B cell (primary cell): Measurements from ENCODE around the gene ATXN3L. TPM values are rescaled to one million over a fixed set of nuclear protein-coding genes. Genes with fewer than 3 reads are reported as not detected.

ENCODE experiments used
- ATAC-seq: fragments of 200-7000 bp; cut with Tn5 transposase; one replicate; pipeline ENCODE4 v1.10.0; 2021; ENCODE audit warnings: low read depth, mild to moderate bottlenecking, moderate number of reproducible peaks, moderate library complexity
- CTCF ChIA-PET: fragments of 350-600 bp; sonication (Branson Sonifier 250); formaldehyde crosslinking; loops from one replicate; lab custom pipeline; 2021; ENCODE audit warnings: antibody characterized with exemption, inconsistent platforms; lab: Charles Lee
- POLR2A ChIA-PET: fragments of 350-600 bp; sonication (Branson Sonifier 250); formaldehyde crosslinking; loops from one replicate; lab custom pipeline; 2021; ENCODE audit warnings: antibody characterized with exemption; lab: Charles Lee
- DNase-seq: peaks from one replicate; pipeline ENCODE4 v3.0.0; 2013
- H2AFZ ChIP-seq: 2 replicates; pipeline ENCODE4 v1.6.1; 2012; ENCODE audit warnings: mild to moderate bottlenecking, low read depth, low read length; ENCODE audit not compliant: insufficient read depth, poor library complexity, severe bottlenecking
- H3K27ac ChIP-seq, 2 donors: 1 replicate in 1 of 2; 2 replicates in 1 of 2; pipeline ENCODE4 v1.5.1; 2012 to 2013; ENCODE audit warnings: low read length in 2 of 2, mild to moderate bottlenecking in 2 of 2, moderate library complexity in 1 of 2
- H3K27me3 ChIP-seq, 4 experiments: fragments of 200-600 bp in 1 of 4; sonication (generic) in 1 of 4; replicated peaks in 1 of 4; 1 replicate in 2 of 4; 2 replicates in 2 of 4; pipeline versions ENCODE4 v1.6.1 to v1.7.0; 2013 to 2016; ENCODE audit warnings: low read length in 3 of 4, mild to moderate bottlenecking in 2 of 4, mixed read lengths in 1 of 4, moderate library complexity in 1 of 4; ENCODE audit not compliant: insufficient read depth in 4 of 4, control insufficient read depth in 3 of 4; ENCODE audit errors: control extremely low read depth in 1 of 4
- H3K36me3 ChIP-seq, 2 experiments: replicated peaks in 1 of 2; 1 replicate in 1 of 2; 2 replicates in 1 of 2; pipeline versions ENCODE4 v1.6.1 to v1.7.1; 2013; ENCODE audit warnings: low read length in 1 of 2; ENCODE audit not compliant: insufficient read depth in 2 of 2, control insufficient read depth in 1 of 2; ENCODE audit errors: control extremely low read depth in 1 of 2, extremely low read depth in 1 of 2
- H3K4me1 ChIP-seq, 2 donors: fragments of 200-600 bp in 1 of 2; sonication (generic) in 1 of 2; 1 replicate in 1 of 2; 2 replicates in 1 of 2; pipeline versions ENCODE4 v1.5.1 to v1.6.1; 2013 to 2017; ENCODE audit warnings: low read length in 2 of 2; ENCODE audit not compliant: control insufficient read depth in 2 of 2, insufficient read depth in 2 of 2
- H3K4me2 ChIP-seq: replicated peaks from 2 replicates; pipeline ENCODE3; 2012; ENCODE audit warnings: mild to moderate bottlenecking, low read depth, low read length; ENCODE audit not compliant: poor library complexity, severe bottlenecking
- H3K4me3 ChIP-seq, 5 experiments: fragments of 200-600 bp in 1 of 5; sonication (generic) in 1 of 5; 1 replicate in 3 of 5; 2 replicates in 2 of 5; pipeline versions ENCODE4 v1.5.1 to v1.7.0; 2011 to 2016; ENCODE audit warnings: low read length in 4 of 5, mild to moderate bottlenecking in 4 of 5, low read depth in 2 of 5, control low read depth in 1 of 5, moderate library complexity in 1 of 5; ENCODE audit not compliant: insufficient read depth in 1 of 5; ENCODE audit errors: control extremely low read depth in 1 of 5, extremely low read depth in 1 of 5
- H3K79me2 ChIP-seq: fragments of 200-600 bp; sonication (generic); one replicate; pipeline ENCODE4 v1.6.0; 2016; ENCODE audit warnings: low read length; ENCODE audit not compliant: control insufficient read depth, insufficient read depth
- H3K9ac ChIP-seq: fragments of 200-600 bp; sonication (generic); 2 replicates; pipeline ENCODE4 v1.6.1; 2017; ENCODE audit warnings: mild to moderate bottlenecking, low read length, moderate library complexity
- H3K9me3 ChIP-seq, 3 donors: one replicate each; pipeline versions ENCODE4 v1.6.1 to v1.7.1; 2013; ENCODE audit warnings: low read length in 2 of 3; ENCODE audit not compliant: control insufficient read depth in 2 of 3, insufficient read depth in 1 of 3; ENCODE audit errors: control extremely low read depth in 1 of 3
- H4K20me1 ChIP-seq: 2 replicates; pipeline ENCODE4 v1.6.0; 2012; ENCODE audit warnings: mild to moderate bottlenecking, low read length; ENCODE audit not compliant: insufficient read depth, control insufficient read depth, poor library complexity, severe bottlenecking
- H3K27ac Mint-ChIP-seq: one replicate; pipeline ENCODE4 v1.8.0; 2021; ENCODE audit warnings: mixed read lengths
- H3K27me3 Mint-ChIP-seq: one replicate; pipeline ENCODE4 v1.8.0; 2021; ENCODE audit warnings: mixed read lengths
- H3K4me1 Mint-ChIP-seq: one replicate; pipeline ENCODE4 v1.8.0; 2021; ENCODE audit warnings: mixed read lengths
- H3K4me3 Mint-ChIP-seq: one replicate; pipeline ENCODE4 v1.8.0; 2021; ENCODE audit warnings: mixed read lengths
- H3K9me3 Mint-ChIP-seq: one replicate; pipeline ENCODE4 v1.8.0; 2022; ENCODE audit warnings: mixed read lengths; ENCODE audit not compliant: insufficient read depth
- CTCF ChIP-seq: fragments of 200-600 bp; IDR thresholded peaks from one replicate; pipeline ENCODE4 v1.8.0; 2022; ENCODE audit warnings: antibody characterized with exemption, mild to moderate bottlenecking
- EZH2 ChIP-seq: IDR thresholded peaks from 2 replicates; pipeline ENCODE4 v1.6.1; 2012; ENCODE audit warnings: borderline replicate concordance, low read depth, mild to moderate bottlenecking, moderate library complexity, low read length; ENCODE audit not compliant: insufficient read depth, poor library complexity, severe bottlenecking
- WGBS: methylation state at CpG from one replicate; pipeline ENCODE4 v1.1.5; 2013; ENCODE audit warnings: missing lambda C conversion rate; ENCODE audit not compliant: insufficient coverage; 5-methylcytosine and 5-hydroxymethylcytosine counted together
- intact Hi-C: fragments of 100-400 bp; cut with micrococcal nuclease; formaldehyde crosslinking; loops from one replicate; pipeline ENCODE4 v1.10.0; 2022
- polyA plus RNA-seq: library from polyadenylated mRNA; depleted of rRNA; stranded (reverse); fragments of >200 nt; gene quantifications from 2 replicates; pipeline ENCODE4 v1.2.3, GENCODE V29; 2012
- total RNA-seq, 2 donors: library from RNA; stranded (reverse); fragments of 120-200 nt in 1 of 2; gene quantifications; 1 replicate in 1 of 2; 2 replicates in 1 of 2; pipeline versions ENCODE4 v1.2.3 to v1.2.4, GENCODE V29; 2013 to 2022

ATXN3L gene
- total and polyA plus RNA-seq, 2 donors (not counting 1 experiment from before 2014, with no cell fraction given): not detected

GRCh38 chrX:13360146-13360545 lies 40.3 kb upstream of the ATXN3L start:
- no peaks in the 10 kb centered on the region for H4K20me1 ChIP-seq
- no peaks in the 10 kb centered on the region for H3K27me3 ChIP-seq
- POLR2A ChIA-PET: no interaction called here
- Mint-ChIP-seq H3K27me3 (no peaks in the 10 kb centered on the region), H3K4me3 (no peak overlapping the region), H3K4me1 (peaks cover 8% of the 10 kb centered on the region), H3K27ac (no peak overlapping the region), H3K9me3 (no peaks in the 10 kb centered on the region)
- CTCF ChIA-PET: interaction anchor here (1.1 to 3.0 kb wide), 4 partner anchors 389 to 546 kb away, joined by 3 to 14 read pairs (median 3); no protein-coding TSS in a partner anchor
- no peak overlapping the region for H3K9ac ChIP-seq
- H3K27ac ChIP-seq: no peak overlapping the region
- DNase-seq (no peak), ATAC-seq (peak; percentile 47)
- no peaks in the 10 kb centered on the region for H3K4me1 ChIP-seq
- 0% methylated on average over 1 of the region's 1 CpG for WGBS
- TF ChIP-seq EZH2 (no peak), CTCF (no peak)
- H3K4me3 ChIP-seq: no peak overlapping the region
- no peak overlapping the region for H2AFZ ChIP-seq
- intact Hi-C loops: loop anchor here (10.0 kb wide), 1 partner anchor 65 kb away; no protein-coding TSS in a partner anchor
- H3K4me2 ChIP-seq: no peak overlapping the region
- H3K36me3 ChIP-seq: no peaks in the 10 kb centered on the region
- no peaks in the 10 kb centered on the region for H3K79me2 ChIP-seq
- H3K9me3 ChIP-seq: no peaks in the 10 kb centered on the region

DNA sequence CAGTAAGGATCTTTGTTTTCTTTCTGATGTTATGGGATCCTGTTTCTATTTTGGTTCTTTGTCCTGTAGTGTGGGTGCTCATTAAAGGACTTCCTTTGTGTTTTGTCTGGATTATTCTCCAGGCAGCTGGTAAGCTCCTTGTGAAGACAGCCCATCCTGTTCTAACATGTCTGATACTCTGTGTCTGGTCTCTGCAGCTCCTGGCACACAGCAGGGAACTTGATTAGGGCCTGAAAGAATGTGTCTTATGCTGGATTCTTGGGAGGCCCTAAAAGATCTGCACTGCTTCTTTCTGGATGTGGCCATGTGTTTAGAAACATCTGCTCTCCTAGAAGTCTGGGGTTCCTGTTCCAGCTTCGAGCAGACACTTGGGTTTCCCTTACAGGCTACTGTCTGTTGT lies 38.1 kb upstream of the ATXN3L start:
- no peaks in the 10 kb centered on the region for H4K20me1 ChIP-seq
- no peaks in the 10 kb centered on the region for H3K79me2 ChIP-seq
- CTCF ChIA-PET: interaction anchor here (3.0 kb wide), 1 partner anchor 412 kb away, joined by 14 read pairs; no protein-coding TSS in a partner anchor
- H3K4me3 ChIP-seq: no peak overlapping the region
- no peak overlapping the region for H3K9ac ChIP-seq
- peak overlapping the region; percentile 9 for H2AFZ ChIP-seq
- no CpG with 5 or more reads among the region's 1 CpG for WGBS
- no peaks in the 10 kb centered on the region for H3K27me3 Mint-ChIP-seq
- H3K9me3 Mint-ChIP-seq: no peaks in the 10 kb centered on the region
- no peak overlapping the region for H3K4me3 Mint-ChIP-seq
- no peaks in the 10 kb centered on the region for H3K4me1 ChIP-seq
- no peaks in the 10 kb centered on the region for H3K27me3 ChIP-seq
- intact Hi-C loops: no loop called here
- POLR2A ChIA-PET: interaction anchor here (0.6 kb wide), 1 partner anchor 381 kb away, joined by 6 read pairs; no protein-coding TSS in a partner anchor
- no peak overlapping the region for H3K27ac Mint-ChIP-seq
- H3K4me2 ChIP-seq: no peak overlapping the region
- H3K36me3 ChIP-seq: no peaks in the 10 kb centered on the region
- no peak for DNase-seq
- H3K4me1 Mint-ChIP-seq: peaks cover 8% of the 10 kb centered on the region
- H3K27ac ChIP-seq: no peak overlapping the region
- H3K9me3 ChIP-seq: no peaks in the 10 kb centered on the region
- TF ChIP-seq CTCF (no peak), EZH2 (no peak)
- ATAC-seq: no peak
